ENCODE data around the gene RRAGB.
"Not testable (repeated sequence)": the region's sequence is repeated elsewhere in the genome, so short reads cannot be mapped to it uniquely, and the experiment has no call there.

The RRAGB gene

DNA sequence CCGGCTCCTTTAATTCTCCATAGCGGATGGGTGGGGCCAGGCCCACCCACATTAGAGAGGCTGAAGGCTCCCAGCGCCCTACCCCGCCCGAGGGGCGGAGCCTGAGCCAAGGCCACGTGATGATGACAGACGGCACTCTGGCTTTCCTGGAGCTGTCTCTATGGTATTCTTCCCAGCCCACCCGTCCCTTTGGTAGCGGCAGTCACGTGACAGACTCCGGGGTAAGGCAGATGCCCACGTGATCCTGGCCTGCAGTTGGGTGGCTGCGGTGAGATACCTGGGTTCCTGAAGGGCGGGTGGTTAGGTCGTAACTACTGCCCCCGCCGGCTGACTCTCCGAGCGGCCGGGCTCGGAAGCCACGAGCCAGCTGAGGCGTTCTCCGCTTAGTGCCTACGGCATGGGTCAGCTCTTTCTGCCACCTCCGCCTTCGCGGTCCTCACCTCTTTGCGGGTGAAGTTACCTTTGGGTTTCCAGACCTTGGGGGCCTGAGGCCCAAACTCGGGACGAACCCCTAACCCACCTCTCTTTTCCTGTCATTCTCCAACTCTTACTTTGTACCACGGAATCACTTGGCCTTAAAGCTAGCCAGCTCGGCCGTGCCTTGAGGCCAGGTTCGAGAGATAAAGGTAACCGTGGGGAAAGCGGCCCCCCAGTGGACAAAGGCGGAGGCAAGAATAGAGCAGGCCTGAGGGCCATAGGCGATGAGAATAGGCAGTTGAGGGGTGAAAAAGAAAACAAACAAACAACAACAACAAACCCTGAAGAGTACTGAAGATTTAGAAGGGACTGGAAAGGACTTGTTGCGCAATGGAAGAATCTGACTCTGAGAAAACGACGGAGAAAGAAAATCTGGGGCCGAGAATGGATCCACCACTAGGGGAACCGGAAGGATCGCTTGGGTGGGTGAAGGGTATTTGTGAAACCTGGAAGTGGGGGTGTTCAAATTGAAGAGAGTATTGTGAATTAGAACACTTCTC lies at the start of gene RRAGB:
TSS of gene RRAGB (plus strand) at position 229 of the 977 bp plus-strand sequence. CDS start at position 808, 579 bp downstream.
- DNase-seq (ENCODE audit: low read depth) = peak; percentile 73

- DNase-seq (ENCODE audit: low read depth) = no peak
Observed at GRCh38 chrX:55668084-55668483, 49.5 kb upstream of the RRAGB start.

DNA sequence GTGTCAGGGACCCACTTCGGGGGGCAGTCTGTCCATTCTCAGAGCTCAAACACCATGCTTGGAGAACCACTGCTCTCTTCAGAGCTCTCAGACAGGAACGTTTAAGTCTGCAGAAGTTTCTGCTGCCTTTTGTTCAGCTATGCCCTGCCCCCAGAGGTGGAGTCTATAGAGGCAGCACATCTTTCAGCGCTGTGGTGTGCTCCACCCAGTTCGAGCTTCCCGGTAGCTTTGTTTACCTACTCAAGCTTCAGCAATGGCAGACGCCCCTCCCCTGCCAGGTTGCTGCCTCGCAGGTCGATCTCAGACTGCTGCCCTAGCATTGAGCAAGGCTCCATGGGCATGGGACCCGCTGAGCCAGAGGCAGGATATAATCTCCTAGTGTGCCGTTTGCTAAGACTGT lies 29.0 kb upstream of the RRAGB start:
- DNase-seq (ENCODE audit: low read depth) = not testable (repeated sequence)

DNA sequence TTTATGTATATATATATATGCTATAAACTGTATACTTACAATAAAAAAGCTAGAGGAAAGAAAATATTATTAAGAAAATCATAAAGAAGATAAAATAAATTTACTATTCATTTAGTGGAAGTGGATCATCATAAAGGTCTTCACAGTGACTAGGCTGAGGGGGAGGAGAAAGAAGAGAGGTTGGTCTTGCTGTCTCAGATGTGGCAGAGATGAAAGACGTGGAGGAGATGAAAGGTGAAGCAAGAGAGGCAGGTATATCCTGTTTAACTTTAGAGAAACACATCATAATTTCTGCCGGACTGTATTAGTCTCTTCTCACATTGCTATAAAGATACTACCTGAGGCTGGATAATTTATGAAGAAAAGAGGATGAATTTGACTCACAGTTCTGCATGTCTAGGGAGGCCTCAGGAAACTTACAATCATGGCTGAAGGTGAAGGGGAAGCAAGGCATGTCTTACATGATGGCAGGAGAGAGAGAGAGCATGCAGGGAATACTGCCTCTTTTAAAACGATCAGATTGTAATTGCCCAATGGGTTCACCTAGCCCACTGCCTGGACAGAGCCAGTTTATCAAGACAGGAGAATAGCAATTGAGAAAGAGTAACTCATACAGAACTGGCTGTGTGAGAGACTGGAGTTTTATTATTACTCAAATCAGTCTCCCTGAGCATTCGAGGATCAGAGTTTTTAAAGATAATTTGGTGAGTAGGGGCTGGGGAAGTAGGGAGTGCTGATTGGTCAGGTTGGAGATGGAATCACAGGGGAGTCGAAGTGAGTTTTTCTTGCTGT lies 22.1 kb upstream of the RRAGB start:
- DNase-seq (ENCODE audit: low read depth) = no peak

- DNase-seq (ENCODE audit: low read depth) = no peak
Observed at GRCh38 chrX:55697381-55697780, 20.2 kb upstream of the RRAGB start.

- DNase-seq (ENCODE audit: low read depth) = no peak
Observed at GRCh38 chrX:55702671-55703070, 14.9 kb upstream of the RRAGB start.

DNA sequence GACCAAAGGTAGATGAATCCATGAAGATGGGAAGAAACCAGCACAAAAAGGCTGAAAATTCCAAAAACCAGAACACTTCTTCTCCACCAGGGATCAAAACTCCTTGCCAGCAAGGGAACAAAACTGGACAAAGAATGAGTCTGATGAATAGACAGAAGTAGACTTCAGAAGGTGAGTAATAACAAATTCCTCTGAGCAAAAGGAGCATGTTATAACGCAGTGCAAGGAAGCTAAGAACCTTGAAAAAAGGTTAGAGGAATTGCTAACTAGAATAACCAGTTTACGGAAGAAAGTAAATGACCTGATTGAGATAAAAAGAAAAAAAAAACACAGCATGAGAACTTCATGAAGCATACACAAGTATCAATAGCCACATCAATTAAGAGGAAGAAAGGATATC lies 14.1 kb upstream of the RRAGB start:
- DNase-seq (ENCODE audit: low read depth) = not testable (repeated sequence)

GRCh38 chrX:55705066-55705465 lies 12.5 kb upstream of the RRAGB start:
- DNase-seq (ENCODE audit: low read depth) = not testable (repeated sequence)

- no peak for DNase-seq (ENCODE audit: low read depth)
Observed at GRCh38 chrX:55709735-55710134, 7.8 kb upstream of the RRAGB start.

DNA sequence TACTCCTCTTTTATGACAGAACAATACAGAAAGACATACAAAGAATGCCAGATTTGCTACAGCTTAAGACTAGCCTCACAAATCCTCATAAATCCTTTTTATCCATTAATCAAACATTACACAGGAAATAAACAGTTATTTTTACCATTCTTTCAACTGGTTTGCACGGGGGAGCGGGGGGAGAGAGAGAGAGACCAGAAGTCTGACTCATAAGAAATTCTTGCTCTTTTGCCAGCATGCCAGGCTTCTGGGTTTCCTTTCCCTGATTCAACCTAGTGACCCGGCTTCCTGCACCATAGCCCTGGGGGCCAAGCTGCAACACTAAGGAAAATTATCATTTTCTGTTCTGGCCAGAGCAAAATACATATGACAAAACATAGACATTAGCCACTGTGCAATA lies 6.8 kb upstream of the RRAGB start:
- DNase-seq (ENCODE audit: low read depth) = peak; percentile 35

DNA sequence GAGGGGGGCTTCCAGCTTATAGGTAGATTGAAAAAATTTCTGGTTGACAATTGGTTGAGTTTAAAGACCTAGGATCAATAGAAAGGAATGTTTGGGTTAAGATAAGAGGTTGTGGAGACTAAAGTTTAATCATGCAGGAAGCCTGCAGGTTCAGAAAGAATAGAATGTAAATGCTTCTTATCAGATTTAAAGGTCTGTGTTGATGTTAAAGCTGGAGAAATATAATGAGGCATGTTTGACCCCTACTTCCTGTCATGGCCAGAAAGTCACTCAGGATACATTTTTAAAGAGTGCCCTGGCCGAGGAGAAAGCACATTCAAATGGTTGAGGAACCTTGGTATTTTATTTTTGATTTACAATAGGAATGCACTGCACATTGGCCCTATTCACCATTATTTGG lies 3.9 kb upstream of the RRAGB start:
- DNase-seq (ENCODE audit: low read depth) = no peak

DNA sequence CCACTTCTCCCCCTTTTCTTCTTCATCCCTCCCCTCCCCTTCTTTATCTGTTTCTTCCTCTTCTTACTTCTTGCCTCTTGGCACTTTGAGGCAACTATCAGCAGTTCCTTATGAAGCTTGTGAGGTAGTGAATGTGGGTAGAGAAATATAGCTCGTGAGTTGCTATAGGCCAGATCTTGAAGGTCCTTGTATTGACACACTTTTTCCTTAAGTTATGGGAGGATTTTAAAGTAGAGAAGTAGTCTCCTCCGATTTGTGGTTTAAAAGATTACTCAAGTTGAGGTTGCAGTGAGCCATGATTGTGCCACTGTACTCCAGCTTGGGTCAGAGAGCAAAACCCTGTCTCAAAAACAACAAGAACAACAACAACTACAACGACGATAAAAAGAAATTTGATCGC lies 3.4 kb upstream of the RRAGB start:
- no peak for DNase-seq (ENCODE audit: low read depth)

- no peak for DNase-seq (ENCODE audit: low read depth)
Observed at GRCh38 chrX:55715847-55716246, 1.7 kb upstream of the RRAGB start.

DNA sequence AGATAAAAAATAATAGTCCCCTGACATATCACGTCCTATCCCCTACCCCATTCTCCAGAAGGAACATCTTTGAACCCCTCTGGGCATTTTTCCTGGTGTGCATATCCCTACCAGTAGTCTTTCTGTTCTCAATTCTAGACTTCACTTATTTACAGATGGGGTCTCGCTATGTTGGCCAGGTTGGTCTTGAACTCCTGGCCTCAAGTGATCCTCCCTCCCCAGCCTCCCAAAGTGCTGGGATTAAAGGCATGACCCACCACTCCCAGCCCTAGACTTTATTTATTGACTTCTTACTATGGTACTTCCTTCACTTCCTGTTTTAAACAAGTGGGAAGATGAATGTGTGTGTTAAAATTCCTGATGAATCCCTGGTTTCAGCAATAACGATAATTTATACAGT lies 612 bp upstream of the RRAGB start:
- DNase-seq (ENCODE audit: low read depth) = no peak

GRCh38 chrX:55731826-55732225 lies 14.3 kb downstream of the RRAGB start:
- DNase-seq (ENCODE audit: low read depth) = no peak

DNA sequence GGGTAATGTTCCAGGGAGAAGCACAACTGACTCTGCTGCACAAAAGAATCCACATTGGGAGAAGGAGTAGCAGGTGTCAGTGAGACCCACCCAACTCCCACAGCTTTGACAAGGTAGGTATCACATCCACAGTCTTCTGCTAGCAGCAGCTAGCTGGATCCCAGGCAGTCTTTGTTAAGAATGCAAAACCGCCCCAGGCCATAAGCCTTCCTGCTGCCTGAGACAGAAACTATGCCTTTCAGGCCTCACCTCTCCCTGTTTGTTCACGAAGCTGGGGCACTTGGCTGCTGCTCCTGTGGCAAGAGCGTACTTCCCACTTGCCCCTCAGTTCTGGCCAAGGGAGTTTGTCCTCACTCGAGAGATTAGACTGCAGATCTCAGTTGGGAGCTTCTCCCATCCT lies 21.4 kb downstream of the RRAGB start:
- no peak for DNase-seq (ENCODE audit: low read depth)

GRCh38 chrX:55742649-55743048 lies 25.1 kb downstream of the RRAGB start:
- no peak for DNase-seq (ENCODE audit: low read depth)

- DNase-seq (ENCODE audit: low read depth) = not testable (repeated sequence)
Observed at GRCh38 chrX:55748463-55748862, 30.9 kb downstream of the RRAGB start.

- DNase-seq (ENCODE audit: low read depth) = no peak
Observed at GRCh38 chrX:55750256-55750655, 32.7 kb downstream of the RRAGB start.

- no peak for DNase-seq (ENCODE audit: low read depth)
Observed at GRCh38 chrX:55754861-55755294, 37.3 kb downstream of the RRAGB start.

GRCh38 chrX:55758033-55758432 lies 40.5 kb downstream of the RRAGB start:
- DNase-seq (ENCODE audit: low read depth) = no peak

DNA sequence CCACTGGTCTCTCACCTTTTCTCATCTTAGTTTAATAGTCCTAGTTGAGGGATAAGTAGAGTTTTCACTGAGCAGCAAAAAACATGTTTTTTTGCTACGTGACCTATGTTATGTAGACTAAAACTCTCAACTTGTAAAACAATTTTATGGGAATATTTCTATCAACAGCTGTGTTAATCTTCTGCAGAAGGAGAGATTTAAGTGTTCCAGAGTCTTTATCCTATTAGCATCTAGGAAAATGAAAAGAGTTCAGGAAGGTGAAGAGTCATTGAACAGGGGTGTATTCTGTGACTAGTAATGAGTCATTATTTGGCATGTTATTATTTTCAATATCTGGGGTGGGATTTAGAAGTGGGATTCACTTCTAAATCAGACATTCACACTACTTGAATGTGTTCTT lies 41.9 kb downstream of the RRAGB start:
- DNase-seq (ENCODE audit: low read depth) = no peak

GRCh38 chrX:55767100-55767499 lies 49.6 kb downstream of the RRAGB start:
- DNase-seq (ENCODE audit: low read depth) = no peak

Data from GM04503 (cell line).